ENCODE results near the gene LHFPL2. TPM values are rescaled to one million over a fixed set of nuclear protein-coding genes. Genes with fewer than 3 reads are reported as not detected.

LHFPL2 gene
- total RNA-seq, 1 experiment from 2014 or later, result 43.6 TPM

- Mint-ChIP-seq H3K27me3 (ENCODE audit: unreplicated experiment) (no peaks in the 10 kb centered on the region), H3K9me3 (ENCODE audit: low read depth, unreplicated experiment) (peaks cover 3% of the 10 kb centered on the region), H3K27ac (ENCODE audit: unreplicated experiment) (no peak overlapping the region), H3K4me1 (ENCODE audit: low read depth, unreplicated experiment) (no peaks in the 10 kb centered on the region), H3K4me3 (ENCODE audit: low read depth, unreplicated experiment) (no peak overlapping the region), H3K36me3 (ENCODE audit: insufficient read depth, unreplicated experiment) (peaks cover 8% of the 10 kb centered on the region)
- CTCF ChIA-PET, result no interaction called here
- intact Hi-C loops (cut with micrococcal nuclease; ENCODE audit: unreplicated experiment), result no loop called here
- DNase-seq, result no peak
- TF ChIP-seq CTCF (IDR thresholded peaks at IDR 0.05; ENCODE audit: unreplicated experiment), result no peak
- BruUV-seq (replicated peaks), result no TSS peak
Measured at GRCh38 chr5:78549043-78549442, 99.5 kb downstream of the LHFPL2 start.

- DNase-seq, result no peak
- Mint-ChIP-seq H3K4me1 (ENCODE audit: low read depth, unreplicated experiment) (no peaks in the 10 kb centered on the region), H3K27ac (ENCODE audit: unreplicated experiment) (no peak overlapping the region), H3K9me3 (ENCODE audit: low read depth, unreplicated experiment) (peaks cover 3% of the 10 kb centered on the region), H3K27me3 (ENCODE audit: unreplicated experiment) (no peaks in the 10 kb centered on the region), H3K36me3 (ENCODE audit: insufficient read depth, unreplicated experiment) (peaks cover 8% of the 10 kb centered on the region), H3K4me3 (ENCODE audit: low read depth, unreplicated experiment) (no peak overlapping the region)
- BruUV-seq (replicated peaks), result no TSS peak
- TF ChIP-seq CTCF (IDR thresholded peaks at IDR 0.05; ENCODE audit: unreplicated experiment), result no peak
- intact Hi-C loops (cut with micrococcal nuclease; ENCODE audit: unreplicated experiment), result no loop called here
- CTCF ChIA-PET, result no interaction called here
Measured at GRCh38 chr5:78547731-78548615, 100.6 kb downstream of the LHFPL2 start.

GRCh38 chr5:78547183-78547582, 101.4 kb downstream of the LHFPL2 start:
- no peak for TF ChIP-seq CTCF (IDR thresholded peaks at IDR 0.05; ENCODE audit: unreplicated experiment)
- Mint-ChIP-seq H3K4me3 (ENCODE audit: low read depth, unreplicated experiment) (no peak overlapping the region), H3K4me1 (ENCODE audit: low read depth, unreplicated experiment) (no peaks in the 10 kb centered on the region), H3K36me3 (ENCODE audit: insufficient read depth, unreplicated experiment) (peaks cover 8% of the 10 kb centered on the region), H3K27ac (ENCODE audit: unreplicated experiment) (no peak overlapping the region), H3K9me3 (ENCODE audit: low read depth, unreplicated experiment) (peaks cover 3% of the 10 kb centered on the region), H3K27me3 (ENCODE audit: unreplicated experiment) (no peaks in the 10 kb centered on the region)
- DNase-seq, result no peak
- intact Hi-C loops (cut with micrococcal nuclease; ENCODE audit: unreplicated experiment), result no loop called here
- no TSS peak for BruUV-seq (replicated peaks)
- CTCF ChIA-PET, result no interaction called here

- no TSS peak for BruUV-seq (replicated peaks)
- no peak for DNase-seq
- H3K4me1 Mint-ChIP-seq (ENCODE audit: low read depth, unreplicated experiment), result no peaks in the 10 kb centered on the region
- H3K9me3 Mint-ChIP-seq (ENCODE audit: low read depth, unreplicated experiment), result peaks cover 3% of the 10 kb centered on the region
- intact Hi-C loops (cut with micrococcal nuclease; ENCODE audit: unreplicated experiment), result no loop called here
- H3K4me3 Mint-ChIP-seq (ENCODE audit: low read depth, unreplicated experiment), result no peak overlapping the region
- no peak overlapping the region for H3K27ac Mint-ChIP-seq (ENCODE audit: unreplicated experiment)
- CTCF ChIA-PET, result no interaction called here
- no peaks in the 10 kb centered on the region for H3K27me3 Mint-ChIP-seq (ENCODE audit: unreplicated experiment)
- peaks cover 8% of the 10 kb centered on the region for H3K36me3 Mint-ChIP-seq (ENCODE audit: insufficient read depth, unreplicated experiment)
- TF ChIP-seq CTCF (IDR thresholded peaks at IDR 0.05; ENCODE audit: unreplicated experiment), result no peak
Measured at GRCh38 chr5:78546276-78546996, 102.1 kb downstream of the LHFPL2 start.

Data from Calu3 (cell line).